Lung microvascular endothelial cell (primary cell): ENCODE data around the gene CEP63. TPM values are rescaled to one million over a fixed set of nuclear protein-coding genes. Genes with fewer than 3 reads are reported as not detected.
"Not testable (repeated sequence)": the region's sequence is repeated elsewhere in the genome, so short reads cannot be mapped to it uniquely, and the experiment has no call there.

Experiments
- DNase-seq, 2 donors: peaks; one replicate each; pipeline versions ENCODE4 v3.0.0 to v3.0.0-alpha.2; 2010; ENCODE audit warnings: low read depth in 2 of 2
- total RNA-seq: library from RNA; depleted of rRNA; stranded (reverse); fragments of >200 nt; gene quantifications from 2 replicates; pipeline ENCODE4 v1.2.1, GENCODE V29; 2014

CEP63 gene
- total RNA-seq, 1 donor from 2014 or later = 13.1 TPM

- no peak for DNase-seq
Measured at GRCh38 chr3:134516905-134517304, 31.0 kb downstream of the CEP63 start.

GRCh38 chr3:134517791-134518190, 31.9 kb downstream of the CEP63 start:
- peak; percentile 18 to 48 for DNase-seq

DNA sequence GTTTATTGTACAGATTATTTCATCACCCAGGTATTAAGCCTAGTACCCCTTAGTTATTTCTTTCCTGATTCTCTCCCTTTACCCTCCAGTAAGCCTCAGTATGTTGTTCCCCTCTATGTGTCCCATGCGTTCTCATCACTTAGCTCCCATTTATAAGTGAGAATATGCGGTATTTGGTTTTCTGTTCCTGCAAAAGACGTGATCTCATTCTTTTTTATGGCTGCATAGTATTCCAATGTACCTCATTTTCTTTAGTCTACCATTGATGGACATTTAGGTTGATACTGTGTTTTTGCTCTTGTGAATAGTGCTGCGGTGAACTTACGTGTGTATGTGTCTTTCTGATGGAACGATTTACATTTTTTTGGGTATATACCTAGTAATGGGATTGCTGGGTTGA, 36.7 kb downstream of the CEP63 start:
- no peak for DNase-seq

GRCh38 chr3:134525293-134525692, 39.4 kb downstream of the CEP63 start:
- DNase-seq = no peak

DNA sequence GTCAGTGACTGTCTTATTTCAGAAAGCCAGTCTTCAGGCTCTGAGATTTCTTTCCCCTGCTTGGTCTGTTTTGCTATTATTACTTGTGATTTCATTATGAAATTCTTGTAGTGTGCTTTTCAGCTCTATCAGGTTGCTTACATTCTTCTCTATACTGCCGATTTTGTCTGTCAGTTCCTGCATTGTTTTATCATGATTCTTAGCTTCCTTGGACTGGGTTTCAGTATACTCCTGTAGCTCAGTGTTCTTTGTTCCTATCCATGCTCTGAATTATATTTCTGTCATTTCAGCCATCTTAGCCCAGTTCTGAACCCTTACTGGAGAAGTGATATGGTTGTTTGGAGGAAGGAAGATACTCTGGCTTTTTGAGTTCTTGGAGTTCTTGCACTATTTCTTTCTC, 40.5 kb downstream of the CEP63 start:
- DNase-seq = no peak

- DNase-seq = peak; percentile 4 to 16
Measured at GRCh38 chr3:134527037-134527436, 41.2 kb downstream of the CEP63 start.

DNA sequence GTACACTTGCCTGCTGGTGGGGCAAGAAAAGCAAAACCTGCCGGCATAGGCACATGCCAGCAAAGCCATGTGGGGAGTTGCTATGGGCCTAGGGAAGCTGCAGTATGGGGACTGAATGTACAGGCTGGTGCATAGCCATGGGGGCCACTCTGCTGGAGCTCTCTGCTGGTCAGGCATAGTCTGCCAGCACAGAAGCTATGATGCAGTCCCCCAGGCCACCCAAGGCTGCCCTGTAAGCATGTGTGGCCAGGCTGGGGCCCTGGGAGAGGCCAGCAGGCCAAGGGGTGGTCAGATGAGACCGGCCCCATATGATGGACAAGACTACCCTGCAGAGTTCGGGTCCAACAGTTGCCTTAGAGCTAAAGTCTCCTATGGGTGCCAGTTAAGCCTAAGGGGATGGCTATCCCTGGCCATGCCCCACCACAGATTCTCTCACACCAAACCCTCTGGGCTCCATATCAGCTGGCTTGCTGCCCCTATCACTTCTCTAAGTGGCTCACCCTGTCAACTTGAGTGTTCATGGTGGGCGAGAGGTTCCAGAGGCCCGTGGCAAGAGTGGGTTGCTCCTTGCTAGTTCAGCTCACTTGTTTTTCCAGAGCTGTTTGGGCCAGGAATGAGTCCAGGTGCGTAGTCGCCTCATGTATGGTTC, 41.8 kb downstream of the CEP63 start:
- DNase-seq = no peak

DNA sequence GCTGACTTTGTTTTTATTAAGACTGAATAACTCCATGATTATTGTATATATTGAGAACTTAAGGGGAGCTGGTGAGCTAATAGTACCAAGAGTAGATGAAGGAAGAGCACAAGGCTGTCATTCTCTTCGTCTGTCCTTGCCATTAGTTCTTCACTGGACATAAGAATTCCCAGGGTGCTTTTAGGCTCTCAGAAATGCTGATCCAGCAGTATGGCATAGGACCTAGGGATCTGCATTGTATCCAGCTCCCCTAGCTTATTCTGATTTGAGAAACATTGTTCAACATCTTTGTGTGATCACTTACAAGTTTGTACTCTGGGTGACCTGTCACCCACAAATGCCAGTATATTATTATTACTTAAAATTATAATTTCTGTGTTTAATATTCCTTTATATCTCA, 47.6 kb downstream of the CEP63 start:
- DNase-seq = no peak

DNA sequence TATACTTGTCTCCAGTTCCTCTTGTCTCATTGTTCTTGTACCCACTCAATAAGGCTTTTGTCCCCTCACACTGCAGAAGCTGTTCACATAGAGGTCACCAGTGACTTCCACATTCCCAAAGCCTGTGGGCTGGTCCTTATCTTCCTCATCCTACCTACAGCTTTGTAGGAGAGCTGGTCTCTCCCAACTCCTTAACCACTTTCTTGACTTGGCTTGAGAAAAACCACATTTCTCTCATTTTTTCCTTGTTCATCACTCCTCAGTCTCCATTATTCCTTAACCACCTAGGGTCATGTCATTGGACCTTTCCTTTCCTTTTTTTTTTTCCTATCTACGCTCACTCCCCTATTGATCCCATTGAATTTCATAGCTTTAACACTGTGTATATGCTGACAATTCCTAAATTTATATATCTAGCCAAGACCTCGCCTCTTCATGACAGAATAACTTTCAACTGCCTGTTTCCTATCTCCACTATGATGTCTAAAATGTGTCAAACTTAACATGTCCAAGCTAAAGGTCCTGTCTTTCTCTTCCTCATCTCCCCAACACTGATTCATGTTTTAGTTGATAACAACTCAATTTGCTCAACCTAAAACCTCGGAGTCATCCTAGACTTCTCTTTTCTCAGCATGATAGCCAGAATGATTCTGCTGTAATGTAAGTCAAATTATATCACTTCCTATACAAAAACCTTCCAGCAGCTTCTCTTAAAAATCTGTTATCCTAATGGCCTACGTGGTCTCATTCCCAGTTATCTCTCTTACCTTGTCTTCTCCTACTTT, 49.5 kb downstream of the CEP63 start:
- no peak for DNase-seq

- no peak for DNase-seq
Measured at GRCh38 chr3:134536781-134537180, 50.9 kb downstream of the CEP63 start.

GRCh38 chr3:134542287-134542958, 56.6 kb downstream of the CEP63 start:
- DNase-seq = no peak

DNA sequence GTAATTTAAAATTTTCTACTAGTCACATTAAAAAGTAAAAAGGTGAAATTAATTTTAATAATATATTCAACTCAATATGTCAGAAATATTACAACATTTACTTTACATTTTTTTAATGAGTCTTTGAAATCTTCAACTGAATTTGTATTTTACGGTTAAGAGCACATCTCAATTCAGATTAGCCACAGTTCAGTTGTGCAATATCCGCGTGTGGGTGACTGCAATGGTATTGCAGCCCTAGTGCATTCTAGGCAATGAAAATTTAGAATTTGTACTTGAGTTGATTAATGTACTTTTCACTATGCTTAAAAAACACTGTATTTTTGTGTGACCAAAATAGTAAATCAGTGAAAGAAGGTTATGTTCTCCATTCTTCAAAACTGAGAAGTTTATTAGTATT, 57.3 kb downstream of the CEP63 start:
- DNase-seq = no peak

GRCh38 chr3:134544316-134544715, 58.5 kb downstream of the CEP63 start:
- DNase-seq = no peak

DNA sequence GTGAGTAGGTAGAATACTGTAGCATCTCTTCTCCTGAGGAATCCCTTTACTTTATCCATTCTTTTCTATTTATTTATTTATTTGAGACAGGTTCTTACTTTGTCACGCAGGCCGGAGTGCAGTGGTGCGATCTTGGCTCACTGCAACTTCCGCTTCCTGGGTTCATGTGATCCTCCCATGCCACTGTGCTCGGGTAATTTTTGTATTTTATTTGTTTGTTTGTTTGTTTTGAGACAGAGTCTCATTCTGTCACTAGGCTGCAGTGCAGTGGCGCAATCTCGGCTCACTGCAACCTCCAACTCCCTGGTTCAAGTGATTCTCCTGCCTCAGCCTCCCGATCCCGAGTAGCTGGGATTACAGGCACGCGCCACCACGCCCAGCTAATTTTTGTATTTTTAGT, 58.9 kb downstream of the CEP63 start:
- DNase-seq = not testable (repeated sequence)

GRCh38 chr3:134545818-134546217, 60.0 kb downstream of the CEP63 start:
- DNase-seq = no peak

- DNase-seq = no peak
Measured at GRCh38 chr3:134552784-134553183, 66.9 kb downstream of the CEP63 start.

DNA sequence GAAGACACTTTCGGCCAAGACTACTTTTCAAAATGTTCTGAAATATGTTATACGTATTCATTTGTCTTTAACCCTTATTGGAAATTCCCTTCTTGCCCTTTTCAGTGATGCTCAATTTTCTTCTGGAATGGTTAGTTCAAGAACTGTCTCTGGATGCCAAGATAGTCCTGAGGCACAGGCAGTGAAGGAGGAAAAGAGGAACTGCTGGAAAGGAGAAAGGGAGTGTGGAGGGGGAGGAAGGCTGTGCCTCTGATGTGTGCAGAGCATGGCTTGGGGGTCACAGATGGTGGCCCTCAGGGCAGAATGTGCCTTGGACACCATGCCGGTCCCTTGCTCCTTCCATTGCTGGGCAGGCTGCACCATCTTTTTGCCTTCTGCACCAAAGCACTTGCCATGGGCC, 73.7 kb downstream of the CEP63 start:
- DNase-seq = no peak

DNA sequence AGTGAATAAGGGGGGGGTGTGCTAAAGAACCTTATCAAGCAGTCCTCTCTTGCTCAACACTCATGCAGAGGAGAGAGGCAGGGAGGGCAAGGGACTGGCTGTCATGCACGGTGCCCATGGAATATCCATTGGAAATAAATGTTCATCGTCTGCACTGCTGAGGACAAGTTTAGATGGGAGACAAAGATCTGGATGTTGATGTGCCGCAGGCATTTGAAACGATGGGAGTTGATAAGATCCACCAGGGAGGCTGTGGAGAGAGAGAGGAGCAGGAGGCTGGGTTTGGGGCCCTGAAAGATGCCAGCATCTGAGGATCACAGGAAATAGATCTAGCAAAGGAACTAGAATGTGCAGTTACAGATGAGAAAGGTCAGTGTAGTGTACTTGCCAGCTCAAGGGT, 76.2 kb downstream of the CEP63 start:
- no peak for DNase-seq

DNA sequence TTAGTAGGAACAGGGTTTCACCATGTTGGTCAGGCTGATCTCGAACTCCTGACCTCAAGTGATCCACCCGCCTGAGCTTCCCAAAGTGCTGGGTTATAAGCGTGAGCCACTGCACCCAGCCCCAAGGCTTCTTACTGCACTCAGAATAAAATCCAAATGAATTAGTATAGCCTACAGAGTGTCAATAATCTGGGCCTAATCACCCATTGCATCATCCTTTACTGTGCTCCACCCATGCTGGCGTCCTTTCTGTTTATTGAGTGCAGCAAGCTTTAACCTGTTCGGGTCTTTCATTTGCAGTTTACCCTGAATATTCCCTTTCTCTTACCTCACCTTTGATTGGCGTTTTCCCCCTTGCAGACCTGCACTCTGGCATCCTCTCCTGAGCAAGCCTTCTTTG, 77.7 kb downstream of the CEP63 start:
- DNase-seq = no peak

GRCh38 chr3:134564991-134565390, 79.1 kb downstream of the CEP63 start:
- no peak for DNase-seq

DNA sequence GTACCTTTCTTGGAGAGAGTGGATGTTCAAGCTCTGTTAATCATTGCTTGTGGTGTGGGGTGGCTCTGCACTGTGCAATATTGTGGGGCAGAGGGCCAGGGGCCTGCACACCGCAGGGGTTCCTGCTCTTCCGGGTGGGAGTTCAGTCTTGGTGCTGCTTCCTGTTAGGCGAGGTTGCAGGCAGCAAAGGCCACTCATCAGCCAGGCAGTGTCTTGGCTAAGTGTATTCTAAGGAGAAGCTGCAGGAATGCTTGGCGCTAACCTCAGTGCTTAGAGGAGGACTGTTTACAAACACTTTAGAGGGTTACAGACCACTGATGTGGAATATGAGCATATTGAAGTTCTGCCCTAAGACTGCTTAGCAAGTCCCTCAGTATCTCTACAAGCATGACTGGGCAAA, 81.7 kb downstream of the CEP63 start:
- DNase-seq = no peak

DNA sequence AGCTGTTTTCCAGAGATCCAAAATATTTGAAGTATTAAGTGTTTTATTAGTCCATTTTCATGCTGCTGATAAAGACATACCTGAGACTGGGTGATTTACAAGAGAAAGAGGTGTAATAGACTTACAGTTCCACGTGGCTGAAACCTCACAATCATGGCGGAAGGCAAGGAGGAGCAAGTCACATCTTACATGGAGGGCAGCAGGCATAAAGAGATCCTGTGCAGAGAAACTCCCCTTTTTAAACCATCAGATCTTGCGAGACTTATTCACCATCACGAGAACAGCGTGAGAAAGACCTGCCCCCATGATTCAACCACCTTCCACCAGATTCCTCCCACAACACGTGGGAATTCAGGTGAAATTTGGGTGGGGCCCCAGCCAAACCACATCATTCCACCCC, 82.9 kb downstream of the CEP63 start:
- no peak for DNase-seq

- DNase-seq = not testable (repeated sequence)
Measured at GRCh38 chr3:134569899-134570298, 84.0 kb downstream of the CEP63 start.
